Measurements from ENCODE around the gene SMYD3. TPM values are rescaled to one million over a fixed set of nuclear protein-coding genes. Genes with fewer than 3 reads are reported as not detected.

Gene SMYD3
- total RNA-seq, 5 donors from 2014 or later (not counting 1 experiment from before 2014, with no cell fraction given), result 17.7 to 37.8 (median 21.9) TPM

DNA sequence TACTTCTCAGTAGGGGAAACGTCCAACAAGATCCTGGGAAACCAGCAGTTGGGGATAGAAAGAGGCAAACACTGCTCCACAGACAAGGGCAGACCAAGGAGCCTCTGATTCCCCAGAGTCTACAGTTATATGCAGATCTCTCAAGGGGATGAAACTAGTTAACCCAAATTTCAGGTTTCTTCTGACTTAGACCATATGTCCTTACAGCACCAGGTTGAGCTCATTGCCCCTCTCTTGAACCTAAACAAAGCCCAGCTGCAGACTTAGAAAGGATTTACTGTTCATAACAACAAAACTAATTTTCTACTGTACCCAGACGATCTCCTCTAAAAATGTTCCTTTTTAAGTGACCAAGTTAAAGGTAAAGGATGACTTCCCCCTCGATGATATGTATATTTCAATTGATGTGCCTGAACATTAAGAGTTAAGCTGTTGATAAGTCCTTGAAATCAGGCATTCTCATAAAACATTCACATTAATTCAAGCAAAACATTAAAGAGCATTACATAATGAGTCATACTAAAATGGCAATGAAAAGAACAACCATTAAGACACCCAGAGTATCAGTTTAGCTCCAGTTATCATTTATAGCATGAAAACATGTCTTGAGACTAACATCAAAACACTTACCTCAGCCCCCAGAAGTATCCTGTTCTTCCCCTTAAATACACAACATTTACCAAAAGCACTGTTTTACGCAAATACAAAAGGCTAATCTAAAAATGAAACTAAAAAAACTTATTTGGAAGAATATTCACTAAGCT is 24.1 kb downstream of the SMYD3 start:
- Histone ChIP-seq H3K4me1 (ENCODE audit: control insufficient read depth in 1 of 2, extremely low read depth in 1 of 2, insufficient read depth in 2 of 2, low read length in 2 of 2) (no peaks in the 10 kb centered on the region), H3K9me3 (no peaks in the 10 kb centered on the region), H3K27me3 (replicated peaks in 1 of 2; ENCODE audit: control insufficient read depth in 2 of 2, extremely low read depth in 1 of 2, insufficient read depth in 2 of 2, low read length in 1 of 2) (no peaks in the 10 kb centered on the region), H3K36me3 (ENCODE audit: control insufficient read depth in 2 of 2, extremely low read depth in 1 of 2, insufficient read depth in 1 of 2, low read length in 1 of 2) (no peaks in the 10 kb centered on the region), H3K27ac (ENCODE audit: low read length) (no peak overlapping the region), H3K4me3 (ENCODE audit: control insufficient read depth in 1 of 2, extremely low read depth in 1 of 2, low read length in 1 of 2) (no peak overlapping the region)
- POLR2A ChIA-PET, result no interaction called here
- no CpG with 5 or more reads among the region's 4 CpGs for WGBS (ENCODE audit: insufficient coverage)
- H3K27me3 Mint-ChIP-seq, result no peaks in the 10 kb centered on the region
- H3K9me3 Mint-ChIP-seq, result no peaks in the 10 kb centered on the region
- peaks cover 21 to 34% (median 34%) of the 10 kb centered on the region in 3 donors for H3K4me1 Mint-ChIP-seq
- H3K27ac Mint-ChIP-seq, result no peak overlapping the region
- H3K36me3 Mint-ChIP-seq, result peaks cover 2% of the 10 kb centered on the region
- CTCF ChIA-PET, result interaction anchor here in 1 of 2 donors (0.6 kb wide), 2 partner anchors 110 to 213 kb away, joined by 3 to 4 read pairs; no protein-coding TSS in a partner anchor
- no peak for DNase-seq
- peak in 1 of 4 experiments; percentile 14 for ATAC-seq (replicated peaks in 1 of 4)
- peak overlapping the region in 1 of 3 donors; percentile 36 for H3K4me3 Mint-ChIP-seq

DNA sequence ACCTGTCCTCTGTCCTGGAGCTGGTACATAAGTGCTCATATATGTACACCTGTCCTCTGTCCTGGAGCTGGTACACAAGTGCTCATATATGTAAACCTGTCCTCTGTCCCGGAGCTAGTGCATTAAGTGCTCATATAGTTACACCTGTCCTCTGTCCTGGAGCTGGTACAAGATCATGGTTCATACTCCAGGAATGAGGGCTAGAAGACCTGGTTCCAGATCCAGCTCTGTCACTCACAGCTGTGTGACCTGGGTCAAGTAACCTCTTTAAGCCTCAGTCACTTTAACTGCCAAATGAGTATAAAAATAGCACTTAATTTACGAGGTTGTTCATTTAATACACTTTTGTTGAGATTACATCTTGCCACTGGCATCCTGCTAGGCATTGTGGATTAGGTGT is 28.0 kb downstream of the SMYD3 start:
- H3K27me3 Mint-ChIP-seq, result no peaks in the 10 kb centered on the region
- Histone ChIP-seq H3K9me3 (no peaks in the 10 kb centered on the region), H3K27ac (ENCODE audit: low read length) (no peak overlapping the region), H3K36me3 (ENCODE audit: control insufficient read depth in 2 of 2, extremely low read depth in 1 of 2, insufficient read depth in 1 of 2, low read length in 1 of 2) (no peaks in the 10 kb centered on the region), H3K4me1 (ENCODE audit: control insufficient read depth in 1 of 2, extremely low read depth in 1 of 2, insufficient read depth in 2 of 2, low read length in 2 of 2) (no peaks in the 10 kb centered on the region), H3K27me3 (replicated peaks in 1 of 2; ENCODE audit: control insufficient read depth in 2 of 2, extremely low read depth in 1 of 2, insufficient read depth in 2 of 2, low read length in 1 of 2) (no peaks in the 10 kb centered on the region), H3K4me3 (ENCODE audit: control insufficient read depth in 1 of 2, extremely low read depth in 1 of 2, low read length in 1 of 2) (no peak overlapping the region)
- H3K4me1 Mint-ChIP-seq, result peaks cover 21 to 34% (median 25%) of the 10 kb centered on the region in 3 donors
- POLR2A ChIA-PET, result no interaction called here
- CTCF ChIA-PET, result no interaction called here
- ATAC-seq (replicated peaks in 1 of 4), result no peak
- no peak for DNase-seq
- H3K9me3 Mint-ChIP-seq, result no peaks in the 10 kb centered on the region
- 100% methylated on average over 1 of the region's 2 CpGs for WGBS (ENCODE audit: insufficient coverage)
- no peaks in the 10 kb centered on the region for H3K36me3 Mint-ChIP-seq
- H3K27ac Mint-ChIP-seq, result no peak overlapping the region
- no peak overlapping the region for H3K4me3 Mint-ChIP-seq

DNA sequence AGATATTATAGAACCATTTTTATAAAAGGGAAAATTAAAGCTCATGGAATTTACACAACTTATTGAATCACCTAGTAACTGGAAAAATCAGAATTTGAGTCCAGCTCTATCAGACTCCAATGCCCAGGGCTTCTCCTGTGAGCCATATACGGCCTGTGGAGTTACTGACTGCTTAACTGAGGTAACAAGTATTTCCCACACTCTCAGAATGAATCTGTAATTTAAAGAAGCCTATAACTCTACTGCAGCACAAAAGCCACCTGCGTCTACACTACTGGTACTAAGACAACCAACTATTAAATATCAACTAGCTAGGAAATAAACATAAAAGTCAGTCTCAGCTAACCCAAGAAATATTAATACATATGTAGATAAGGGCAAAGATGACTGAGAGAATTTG is 29.4 kb downstream of the SMYD3 start:
- ChIA-PET CTCF (interaction anchor here in 1 of 2 donors (0.6 to 1.1 kb wide), 4 partner anchors 8 to 1704 kb away, joined by 3 read pairs; no protein-coding TSS in a partner anchor), POLR2A (no interaction called here)
- Histone ChIP-seq H3K27ac (ENCODE audit: low read length) (no peak overlapping the region), H3K4me1 (ENCODE audit: control insufficient read depth in 1 of 2, extremely low read depth in 1 of 2, insufficient read depth in 2 of 2, low read length in 2 of 2) (no peaks in the 10 kb centered on the region), H3K36me3 (ENCODE audit: control insufficient read depth in 2 of 2, extremely low read depth in 1 of 2, insufficient read depth in 1 of 2, low read length in 1 of 2) (no peaks in the 10 kb centered on the region), H3K27me3 (replicated peaks in 1 of 2; ENCODE audit: control insufficient read depth in 2 of 2, extremely low read depth in 1 of 2, insufficient read depth in 2 of 2, low read length in 1 of 2) (no peaks in the 10 kb centered on the region), H3K4me3 (ENCODE audit: control insufficient read depth in 1 of 2, extremely low read depth in 1 of 2, low read length in 1 of 2) (no peak overlapping the region), H3K9me3 (no peaks in the 10 kb centered on the region)
- Mint-ChIP-seq H3K4me1 (peaks cover 10 to 22% (median 12%) of the 10 kb centered on the region in 3 donors), H3K36me3 (no peaks in the 10 kb centered on the region), H3K27ac (no peak overlapping the region), H3K4me3 (no peak overlapping the region), H3K9me3 (no peaks in the 10 kb centered on the region), H3K27me3 (no peaks in the 10 kb centered on the region)
- DNase-seq (no peak), ATAC-seq (replicated peaks in 1 of 4) (no peak)
- WGBS (ENCODE audit: insufficient coverage), result 40% methylated on average over 1 of the region's 2 CpGs

DNA sequence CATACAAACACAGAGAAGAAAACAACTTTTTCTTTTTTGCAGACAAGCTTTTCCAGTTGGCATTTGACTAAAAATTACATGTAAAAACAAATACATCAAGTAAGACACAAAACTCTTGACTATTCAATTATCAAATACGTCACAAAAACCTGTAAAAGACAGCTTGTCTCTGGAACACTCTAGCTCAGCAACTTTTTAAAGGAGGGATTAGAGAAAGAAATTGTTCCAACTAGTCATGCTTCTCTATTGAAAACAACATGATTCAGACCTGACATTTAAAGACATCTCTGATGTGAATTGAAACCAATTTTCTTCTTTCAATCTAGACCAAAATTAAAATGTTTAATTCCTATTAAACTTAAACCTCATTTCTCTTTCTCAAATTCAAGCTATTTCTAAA is 30.3 kb downstream of the SMYD3 start:
- no peaks in the 10 kb centered on the region for H3K36me3 Mint-ChIP-seq
- POLR2A ChIA-PET, result no interaction called here
- CTCF ChIA-PET, result interaction anchor here in 1 of 2 donors (0.6 to 1.1 kb wide), 3 partner anchors 9 to 1703 kb away, joined by 3 read pairs; no protein-coding TSS in a partner anchor
- H3K27me3 ChIP-seq (replicated peaks in 1 of 2; ENCODE audit: control insufficient read depth in 2 of 2, extremely low read depth in 1 of 2, insufficient read depth in 2 of 2, low read length in 1 of 2), result no peaks in the 10 kb centered on the region
- H3K27me3 Mint-ChIP-seq, result no peaks in the 10 kb centered on the region
- no peak overlapping the region for H3K27ac Mint-ChIP-seq
- H3K4me1 Mint-ChIP-seq, result peaks cover 7 to 20% (median 11%) of the 10 kb centered on the region in 3 donors
- no peak overlapping the region for H3K4me3 Mint-ChIP-seq
- H3K27ac ChIP-seq (ENCODE audit: low read length), result no peak overlapping the region
- H3K36me3 ChIP-seq (ENCODE audit: control insufficient read depth in 2 of 2, extremely low read depth in 1 of 2, insufficient read depth in 1 of 2, low read length in 1 of 2), result no peaks in the 10 kb centered on the region
- WGBS (ENCODE audit: insufficient coverage), result no CpG with 5 or more reads among the region's 1 CpG
- H3K4me3 ChIP-seq (ENCODE audit: control insufficient read depth in 1 of 2, extremely low read depth in 1 of 2, low read length in 1 of 2), result no peak overlapping the region
- no peak for DNase-seq
- H3K4me1 ChIP-seq (ENCODE audit: control insufficient read depth in 1 of 2, extremely low read depth in 1 of 2, insufficient read depth in 2 of 2, low read length in 2 of 2), result no peaks in the 10 kb centered on the region
- no peaks in the 10 kb centered on the region for H3K9me3 ChIP-seq
- no peaks in the 10 kb centered on the region for H3K9me3 Mint-ChIP-seq
- ATAC-seq (replicated peaks in 1 of 4), result no peak

DNA sequence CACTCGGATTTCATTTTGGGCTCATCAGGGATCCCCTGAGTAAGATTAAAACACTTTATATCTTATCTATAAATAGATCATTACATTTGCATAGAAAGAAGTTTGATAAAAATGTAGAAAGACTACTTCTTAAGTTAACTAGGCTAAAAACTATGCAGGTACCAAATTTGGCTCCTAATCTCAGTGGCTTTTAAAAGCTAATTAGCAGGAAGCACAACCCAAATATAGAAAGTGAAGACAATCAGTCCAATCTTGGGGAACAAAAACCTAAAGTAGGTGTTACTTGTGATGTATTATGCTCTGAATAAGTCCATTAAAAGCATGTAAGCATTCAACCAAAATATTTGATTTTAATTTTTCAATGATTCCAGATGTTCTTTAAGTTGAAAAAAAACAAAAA is 35.4 kb downstream of the SMYD3 start:
- no peaks in the 10 kb centered on the region for H3K9me3 ChIP-seq
- Mint-ChIP-seq H3K4me1 (peaks cover 0 to 6% (median 5%) of the 10 kb centered on the region in 3 donors), H3K27me3 (no peaks in the 10 kb centered on the region), H3K4me3 (no peak overlapping the region), H3K27ac (no peak overlapping the region), H3K9me3 (no peaks in the 10 kb centered on the region), H3K36me3 (peaks cover 7% of the 10 kb centered on the region)
- POLR2A ChIA-PET, result no interaction called here
- DNase-seq, result no peak
- H3K27me3 ChIP-seq (replicated peaks in 1 of 2; ENCODE audit: control insufficient read depth in 2 of 2, extremely low read depth in 1 of 2, insufficient read depth in 2 of 2, low read length in 1 of 2), result no peaks in the 10 kb centered on the region
- H3K4me3 ChIP-seq (ENCODE audit: control insufficient read depth in 1 of 2, extremely low read depth in 1 of 2, low read length in 1 of 2), result no peak overlapping the region
- no peaks in the 10 kb centered on the region for H3K36me3 ChIP-seq (ENCODE audit: control insufficient read depth in 2 of 2, extremely low read depth in 1 of 2, insufficient read depth in 1 of 2, low read length in 1 of 2)
- no peak for ATAC-seq (replicated peaks in 1 of 4)
- CTCF ChIA-PET, result no interaction called here
- no peaks in the 10 kb centered on the region for H3K4me1 ChIP-seq (ENCODE audit: control insufficient read depth in 1 of 2, extremely low read depth in 1 of 2, insufficient read depth in 2 of 2, low read length in 2 of 2)
- no CpG with 5 or more reads among the region's 1 CpG for WGBS (ENCODE audit: insufficient coverage)
- no peak overlapping the region for H3K27ac ChIP-seq (ENCODE audit: low read length)

DNA sequence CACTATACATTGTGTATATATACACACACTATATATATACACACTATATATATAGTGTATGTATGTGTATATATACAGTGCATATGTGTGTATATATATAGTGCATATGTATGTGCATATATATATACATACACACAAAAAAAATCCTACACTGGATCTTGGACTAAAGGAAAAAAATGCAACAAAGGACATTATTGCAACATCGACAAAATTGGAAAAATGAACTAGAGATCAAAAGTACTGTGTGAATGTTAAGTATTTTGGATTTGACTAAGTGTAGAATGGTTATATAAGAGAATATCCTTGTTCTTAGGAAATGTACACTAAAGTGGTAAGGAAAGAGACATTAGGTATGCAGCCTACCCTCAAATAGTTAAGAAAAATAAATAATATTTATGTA is 36.5 kb downstream of the SMYD3 start:
- Mint-ChIP-seq H3K4me1 (peaks cover 5 to 8% (median 7%) of the 10 kb centered on the region in 3 donors), H3K4me3 (no peak overlapping the region), H3K36me3 (peaks cover 10% of the 10 kb centered on the region), H3K9me3 (no peaks in the 10 kb centered on the region), H3K27ac (no peak overlapping the region), H3K27me3 (no peaks in the 10 kb centered on the region)
- H3K9me3 ChIP-seq, result no peaks in the 10 kb centered on the region
- no peak overlapping the region for H3K27ac ChIP-seq (ENCODE audit: low read length)
- no peak overlapping the region for H3K4me3 ChIP-seq (ENCODE audit: control insufficient read depth in 1 of 2, extremely low read depth in 1 of 2, low read length in 1 of 2)
- WGBS (ENCODE audit: insufficient coverage), result no CpG with 5 or more reads among the region's 1 CpG
- ChIA-PET POLR2A (no interaction called here), CTCF (no interaction called here)
- H3K4me1 ChIP-seq (ENCODE audit: control insufficient read depth in 1 of 2, extremely low read depth in 1 of 2, insufficient read depth in 2 of 2, low read length in 2 of 2), result no peaks in the 10 kb centered on the region
- no peaks in the 10 kb centered on the region for H3K36me3 ChIP-seq (ENCODE audit: control insufficient read depth in 2 of 2, extremely low read depth in 1 of 2, insufficient read depth in 1 of 2, low read length in 1 of 2)
- ATAC-seq (replicated peaks in 1 of 4) (no peak), DNase-seq (no peak)
- H3K27me3 ChIP-seq (replicated peaks in 1 of 2; ENCODE audit: control insufficient read depth in 2 of 2, extremely low read depth in 1 of 2, insufficient read depth in 2 of 2, low read length in 1 of 2), result no peaks in the 10 kb centered on the region
